Astrocyte (in vitro differentiated cells and primary cell): ENCODE results near the gene APLNR. TPM values are rescaled to one million over a fixed set of nuclear protein-coding genes. Genes with fewer than 3 reads are reported as not detected.

ENCODE experiments used
- DNase-seq: peaks from one replicate; pipeline ENCODE4 v3.0.0-alpha.2; 2010; ENCODE audit warnings: low read depth
- FAIRE-seq: peaks from 2 replicates; lab custom pipeline; 2011; peaks lifted over from hg19 to GRCh38; lab: Jason Lieb, UNC
- H2AFZ ChIP-seq: 2 replicates; pipeline ENCODE4 v1.6.0; 2012; ENCODE audit warnings: low read depth, low read length, inconsistent platforms
- H3K27ac ChIP-seq: 2 replicates; pipeline ENCODE4 v1.5.1; 2011; ENCODE audit warnings: low read depth, low read length, inconsistent platforms
- H3K27me3 ChIP-seq: 2 replicates; pipeline ENCODE4 v1.6.0; 2011; ENCODE audit warnings: low read length, inconsistent platforms; ENCODE audit not compliant: insufficient read depth
- H3K36me3 ChIP-seq: 2 replicates; pipeline ENCODE4 v1.5.1; 2011; ENCODE audit warnings: low read length, inconsistent platforms; ENCODE audit not compliant: insufficient read depth
- H3K4me1 ChIP-seq: 2 replicates; pipeline ENCODE4 v1.5.1; 2011; ENCODE audit warnings: low read length, inconsistent platforms; ENCODE audit not compliant: insufficient read depth
- H3K4me2 ChIP-seq: 2 replicates; pipeline ENCODE4 v1.6.0; 2012; ENCODE audit warnings: low read length, inconsistent platforms
- H3K4me3 ChIP-seq: 2 replicates; pipeline ENCODE4 v1.5.1; 2011; ENCODE audit warnings: low read depth, mild to moderate bottlenecking, low read length, inconsistent platforms; ENCODE audit not compliant: insufficient read depth
- H3K79me2 ChIP-seq: 2 replicates; pipeline ENCODE4 v1.6.0; 2012; ENCODE audit warnings: mild to moderate bottlenecking, low read length, inconsistent platforms; ENCODE audit not compliant: insufficient read depth
- H3K9ac ChIP-seq: 2 replicates; pipeline ENCODE4 v1.6.0; 2012; ENCODE audit warnings: mild to moderate bottlenecking, low read length, inconsistent platforms
- H3K9me3 ChIP-seq: 2 replicates; pipeline ENCODE4 v1.5.1; 2012; ENCODE audit warnings: low read depth, mild to moderate bottlenecking, low read length, inconsistent platforms; ENCODE audit not compliant: insufficient read depth
- H4K20me1 ChIP-seq: 2 replicates; pipeline ENCODE4 v1.6.0; 2012; ENCODE audit warnings: low read length, inconsistent platforms; ENCODE audit not compliant: insufficient read depth
- H3K27ac Mint-ChIP-seq: one replicate; pipeline ENCODE4 v1.8.0; 2021; ENCODE audit warnings: mild to moderate bottlenecking, mixed read lengths; ENCODE audit not compliant: unreplicated experiment
- H3K27me3 Mint-ChIP-seq: one replicate; pipeline ENCODE4 v1.8.0; 2021; ENCODE audit warnings: low read depth, mixed read lengths; ENCODE audit not compliant: unreplicated experiment
- H3K36me3 Mint-ChIP-seq: one replicate; pipeline ENCODE4 v1.8.0; 2021; ENCODE audit warnings: low read depth, mixed read lengths; ENCODE audit not compliant: unreplicated experiment
- H3K4me1 Mint-ChIP-seq: one replicate; pipeline ENCODE4 v1.8.0; 2021; ENCODE audit warnings: low read depth, mixed read lengths; ENCODE audit not compliant: unreplicated experiment
- H3K4me3 Mint-ChIP-seq: one replicate; pipeline ENCODE4 v1.8.0; 2021; ENCODE audit warnings: mild to moderate bottlenecking, moderate library complexity, mixed read lengths; ENCODE audit not compliant: unreplicated experiment
- H3K9me3 Mint-ChIP-seq: one replicate; pipeline ENCODE4 v1.8.0; 2021; ENCODE audit warnings: mild to moderate bottlenecking, mixed read lengths; ENCODE audit not compliant: unreplicated experiment
- CTCF ChIP-seq: IDR thresholded peaks from 2 replicates; pipeline ENCODE4 v1.5.1; 2011; ENCODE audit warnings: low read depth, mild to moderate bottlenecking, inconsistent platforms, low read length, moderate library complexity; ENCODE audit not compliant: insufficient read depth
- EZH2 ChIP-seq: IDR thresholded peaks from 2 replicates; pipeline ENCODE4 v1.6.1; 2012; ENCODE audit warnings: mild to moderate bottlenecking, low read length, inconsistent platforms; ENCODE audit not compliant: insufficient read depth
- total RNA-seq: library from RNA; stranded (reverse); gene quantifications from 2 replicates; pipeline ENCODE4 v1.2.1, GENCODE V29; 2021

Gene APLNR
- total RNA-seq, 1 donor from 2014 or later = not detected

GRCh38 chr11:57240007-57240406 lies 3.0 kb upstream of the APLNR start:
- H3K9ac ChIP-seq = no peak overlapping the region
- H3K27ac ChIP-seq = no peak overlapping the region
- H2AFZ ChIP-seq = no peak overlapping the region
- FAIRE-seq = no peak
- H3K4me1 ChIP-seq = no peaks in the 10 kb centered on the region
- H3K9me3 ChIP-seq = no peaks in the 10 kb centered on the region
- TF ChIP-seq EZH2 = no peak
- TF ChIP-seq CTCF = no peak
- H3K36me3 ChIP-seq = no peaks in the 10 kb centered on the region
- H3K9me3 Mint-ChIP-seq = peaks cover 4% of the 10 kb centered on the region
- no peak overlapping the region for H3K4me3 Mint-ChIP-seq
- no peaks in the 10 kb centered on the region for H4K20me1 ChIP-seq
- H3K4me2 ChIP-seq = no peak overlapping the region
- no peaks in the 10 kb centered on the region for H3K36me3 Mint-ChIP-seq
- no peak overlapping the region for H3K27ac Mint-ChIP-seq
- H3K4me3 ChIP-seq = no peak overlapping the region
- peaks cover 4% of the 10 kb centered on the region for H3K27me3 ChIP-seq
- H3K79me2 ChIP-seq = no peaks in the 10 kb centered on the region
- H3K4me1 Mint-ChIP-seq = peaks cover 4% of the 10 kb centered on the region
- H3K27me3 Mint-ChIP-seq = peaks cover 24% of the 10 kb centered on the region
- no peak for DNase-seq

DNA sequence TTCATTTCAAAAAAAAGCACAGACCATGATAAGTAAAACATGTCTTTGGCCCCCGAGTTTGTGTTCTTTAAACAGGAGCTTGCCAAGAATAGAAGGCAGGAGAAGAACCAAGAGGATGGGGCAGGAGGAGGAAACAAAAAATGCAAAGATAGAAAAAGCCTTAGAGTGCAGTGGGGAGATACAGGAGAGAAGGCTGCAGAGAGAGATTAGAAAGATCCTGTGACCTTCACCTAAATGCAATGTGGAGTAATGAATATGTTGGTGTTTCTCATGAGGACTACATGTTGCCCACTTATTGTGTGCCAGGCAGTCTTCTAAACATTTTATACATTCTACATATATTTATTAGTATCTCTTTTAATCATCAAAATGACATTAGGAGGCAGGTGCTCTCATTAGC lies 2.3 kb upstream of the APLNR start:
- no peaks in the 10 kb centered on the region for H4K20me1 ChIP-seq
- no peaks in the 10 kb centered on the region for H3K79me2 ChIP-seq
- Mint-ChIP-seq H3K4me1 (peaks cover 4% of the 10 kb centered on the region), H3K27me3 (peaks cover 25% of the 10 kb centered on the region), H3K9me3 (peaks cover 4% of the 10 kb centered on the region), H3K27ac (no peak overlapping the region), H3K4me3 (no peak overlapping the region), H3K36me3 (no peaks in the 10 kb centered on the region)
- H3K27ac ChIP-seq = no peak overlapping the region
- FAIRE-seq = no peak
- H3K27me3 ChIP-seq = peaks cover 4% of the 10 kb centered on the region
- no peaks in the 10 kb centered on the region for H3K4me1 ChIP-seq
- no peak overlapping the region for H2AFZ ChIP-seq
- no peak overlapping the region for H3K9ac ChIP-seq
- H3K4me3 ChIP-seq = no peak overlapping the region
- H3K36me3 ChIP-seq = no peaks in the 10 kb centered on the region
- DNase-seq = no peak
- H3K4me2 ChIP-seq = no peak overlapping the region
- TF ChIP-seq EZH2 (no peak), CTCF (no peak)
- no peaks in the 10 kb centered on the region for H3K9me3 ChIP-seq

GRCh38 chr11:57235761-57236703 lies 1.0 kb downstream of the APLNR start:
- H3K4me2 ChIP-seq = no peak overlapping the region
- H3K4me3 ChIP-seq = no peak overlapping the region
- peaks cover 4% of the 10 kb centered on the region for H3K9me3 Mint-ChIP-seq
- H3K36me3 ChIP-seq = no peaks in the 10 kb centered on the region
- H3K4me1 Mint-ChIP-seq = peaks cover 5% of the 10 kb centered on the region
- H3K79me2 ChIP-seq = no peaks in the 10 kb centered on the region
- H3K9me3 ChIP-seq = no peaks in the 10 kb centered on the region
- no peaks in the 10 kb centered on the region for H3K4me1 ChIP-seq
- no peak overlapping the region for H3K27ac Mint-ChIP-seq
- no peak overlapping the region for H2AFZ ChIP-seq
- peaks cover 19% of the 10 kb centered on the region for H3K27me3 ChIP-seq
- no peaks in the 10 kb centered on the region for H4K20me1 ChIP-seq
- H3K4me3 Mint-ChIP-seq = no peak overlapping the region
- peaks cover 44% of the 10 kb centered on the region for H3K27me3 Mint-ChIP-seq
- H3K36me3 Mint-ChIP-seq = no peaks in the 10 kb centered on the region
- TF ChIP-seq CTCF (no peak), EZH2 (no peak)
- no peak for DNase-seq
- H3K27ac ChIP-seq = no peak overlapping the region
- no peak for FAIRE-seq
- H3K9ac ChIP-seq = no peak overlapping the region
